Measurements from ENCODE around the gene CCNQ. TPM values are rescaled to one million over a fixed set of nuclear protein-coding genes. Genes with fewer than 3 reads are reported as not detected.

CCNQ gene
- total and polyA plus RNA-seq, 2 of the 8 experiments (the other 6 are each of a cell fraction or from before 2014, with no cell fraction given) = 16.6 to 32.1 TPM

GRCh38 chrX:153562546-153562945 lies 36.4 kb downstream of the CCNQ start:
- FAIRE-seq (no peak), DNase-seq (ENCODE audit: low read depth in 1 of 2, low spot score in 2 of 2) (no peak)
- H2BK5ac ChIP-seq (ENCODE audit: low read depth, low read length) = no peak overlapping the region
- no peaks in the 10 kb centered on the region for H3K23me2 ChIP-seq (ENCODE audit: low read depth, low read length)
- H2BK15ac ChIP-seq (ENCODE audit: low read length) = no peak overlapping the region
- H3K27me3 ChIP-seq (replicated peaks in 1 of 4; ENCODE audit: control insufficient read depth in 3 of 4, extremely low read depth in 1 of 4, insufficient read depth in 3 of 4, low read length in 3 of 4) = no peaks in the 10 kb centered on the region; a peak in 1 of 7 replicates
- H3K79me1 ChIP-seq (ENCODE audit: low read depth, low read length) = no peaks in the 10 kb centered on the region
- H3K9ac ChIP-seq (replicated peaks in 1 of 4; ENCODE audit: extremely low read depth in 1 of 4, low read depth in 3 of 4, low read length in 3 of 4) = no peak overlapping the region
- no peaks in the 10 kb centered on the region for H3K79me2 ChIP-seq (ENCODE audit: control insufficient read depth in 1 of 2, insufficient read depth in 2 of 2, low read length in 2 of 2)
- H2AFZ ChIP-seq (ENCODE audit: low read length) = no peak overlapping the region
- no peak overlapping the region for H2BK120ac ChIP-seq (replicated peaks; ENCODE audit: low read depth, low read length)
- no peak overlapping the region for H3K23ac ChIP-seq (ENCODE audit: insufficient read length)
- no peak overlapping the region for H3K18ac ChIP-seq (ENCODE audit: extremely low read depth, low read length)
- no peak overlapping the region for H2BK12ac ChIP-seq (ENCODE audit: low read depth, low read length)
- no peaks in the 10 kb centered on the region for H4K20me1 ChIP-seq (replicated peaks in 1 of 2; ENCODE audit: control insufficient read depth in 1 of 2, insufficient read depth in 2 of 2, low read length in 2 of 2)
- no peak overlapping the region for H3K4ac ChIP-seq (replicated peaks; ENCODE audit: insufficient read length, low read depth, low read length)
- no peak overlapping the region for H3K4me3 ChIP-seq (ENCODE audit: extremely low read depth in 1 of 4, insufficient read depth in 2 of 4, low read depth in 3 of 4, low read length in 4 of 4)
- H4K8ac ChIP-seq (ENCODE audit: extremely low read depth, insufficient read depth, low read length) = no peak overlapping the region
- H4K5ac ChIP-seq (ENCODE audit: insufficient read length, low read depth, low read length) = no peak overlapping the region
- H3K9me3 ChIP-seq (ENCODE audit: insufficient read depth in 2 of 2, low read depth in 1 of 2, low read length in 1 of 2) = no peaks in the 10 kb centered on the region
- H2BK20ac ChIP-seq (ENCODE audit: low read length) = no peak overlapping the region
- H3K27ac ChIP-seq (ENCODE audit: low read depth, low read length) = no peak overlapping the region
- H3K4me2 ChIP-seq (ENCODE audit: insufficient read depth in 1 of 2, low read depth in 2 of 2, low read length in 2 of 2) = no peak overlapping the region
- no peaks in the 10 kb centered on the region for H3K36me3 ChIP-seq (ENCODE audit: control insufficient read depth in 2 of 4, insufficient read depth in 4 of 4, low read length in 3 of 4)
- WGBS, 2 experiments (ENCODE audit: extremely low coverage in 1 of 2, insufficient coverage in 1 of 2, insufficient read length in 1 of 2, insufficient replicate concordance in 2 of 2, low coverage in 1 of 2, low lambda C conversion rate in 2 of 2, missing lambda C conversion rate in 1 of 2) = 93% methylated on average over 9 of the region's 9 CpGs; no CpG with 5 or more reads in 1 of the 2 experiments
- H3K14ac ChIP-seq (ENCODE audit: insufficient read length) = no peak overlapping the region
- H3K4me1 ChIP-seq (replicated peaks in 1 of 4; ENCODE audit: control insufficient read depth in 3 of 4, insufficient read depth in 4 of 4, low read length in 3 of 4) = peaks cover 0 to 11% (median 0%) of the 10 kb centered on the region in 4 experiments; a peak in 3 of 7 replicates
- H2AK5ac ChIP-seq (ENCODE audit: low read depth, low read length) = no peak overlapping the region
- H3K56ac ChIP-seq (replicated peaks; ENCODE audit: insufficient read length, low read depth, low read length) = no peak overlapping the region
- H4K91ac ChIP-seq (replicated peaks; ENCODE audit: insufficient read length, low read length) = no peak overlapping the region
- CTCF ChIA-PET (ENCODE audit: partially characterized antibody) = interaction anchor here (1.0 to 4.7 kb wide), 7 partner anchors 9 to 145 kb away, joined by 3 to 41 read pairs (median 3); no protein-coding TSS in a partner anchor
- POLR2A ChIA-PET (ENCODE audit: partially characterized antibody) = no interaction called here
- TF ChIP-seq JUN (IDR thresholded peaks at IDR 0.05; ENCODE audit: low read depth, low read length) (no peak), EGR1 (IDR thresholded peaks at IDR 0.05; ENCODE audit: borderline replicate concordance, low read depth, low read length) (no peak), BACH1 (IDR thresholded peaks at IDR 0.05; ENCODE audit: low read length) (no peak), POLR2A (IDR thresholded peaks at IDR 0.05; ENCODE audit: control extremely low read depth in 1 of 2, low read depth in 2 of 2, low read length in 2 of 2) (no peak), BCL11A (IDR thresholded peaks at IDR 0.05; ENCODE audit: low read depth in 2 of 2, low read length in 2 of 2) (no peak), MAFK (IDR thresholded peaks at IDR 0.05; ENCODE audit: low read depth, low read length) (no peak), POLR2AphosphoS5 (IDR thresholded peaks at IDR 0.05; ENCODE audit: low read depth, low read length) (no peak), KDM5A (IDR thresholded peaks at IDR 0.05; ENCODE audit: low read length) (no peak)

Measured in H1 (cell line).